Cerebellar cortex (tissue), 1 donor: ENCODE data around the gene KIAA0232.

Source experiments
- DNase-seq: peaks from one replicate; pipeline ENCODE4 v3.0.0-alpha.2; 2015; ENCODE audit warnings: low spot score

The KIAA0232 gene

DNA sequence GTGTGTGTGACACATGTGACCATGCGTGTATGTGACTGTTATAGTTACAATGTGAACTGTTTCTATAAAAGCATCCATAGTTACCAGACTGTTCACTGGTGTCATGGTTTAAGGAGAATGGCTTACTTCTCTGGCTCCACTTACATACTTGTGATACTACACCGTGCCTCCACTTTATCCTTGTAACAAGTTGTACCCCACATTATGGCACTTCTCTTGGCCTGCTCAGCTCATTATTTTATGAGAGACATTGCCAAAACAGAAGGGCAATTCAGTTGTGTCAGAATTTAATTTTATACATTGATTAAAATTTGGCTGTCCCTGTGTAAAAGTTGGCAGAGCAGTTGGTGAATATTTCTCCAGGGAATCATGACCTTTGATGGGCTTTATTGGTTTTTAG is 64.7 kb downstream of the KIAA0232 start:
- no peak for DNase-seq

DNA sequence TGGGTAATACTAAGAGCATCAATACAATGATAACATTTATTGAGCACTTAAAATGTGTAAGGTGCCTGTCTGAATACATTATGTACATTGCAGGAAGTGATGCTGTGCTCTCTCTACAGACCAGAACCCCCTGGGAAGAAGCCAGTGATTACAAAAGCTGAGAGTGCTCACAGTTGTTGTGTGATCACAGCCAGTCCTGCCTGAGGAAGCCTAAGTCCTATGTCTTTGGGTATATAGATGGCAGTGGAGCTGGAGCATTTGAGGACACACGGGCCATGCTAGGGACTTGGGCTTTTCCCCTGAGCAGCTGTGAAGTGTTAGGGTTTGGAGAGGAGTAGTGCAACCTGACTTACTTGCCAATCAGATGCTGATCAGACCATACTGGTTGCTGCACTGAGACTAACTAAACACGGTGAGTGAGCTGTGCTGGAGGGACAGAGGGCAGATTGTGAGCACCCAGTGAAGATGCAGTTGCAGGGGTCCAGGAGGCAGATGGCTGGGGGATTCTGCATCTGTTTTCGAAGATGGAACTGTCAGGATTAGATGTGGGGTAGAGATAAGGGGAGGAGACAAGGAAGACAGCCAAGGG is 66.3 kb downstream of the KIAA0232 start:
- DNase-seq: no peak

DNA sequence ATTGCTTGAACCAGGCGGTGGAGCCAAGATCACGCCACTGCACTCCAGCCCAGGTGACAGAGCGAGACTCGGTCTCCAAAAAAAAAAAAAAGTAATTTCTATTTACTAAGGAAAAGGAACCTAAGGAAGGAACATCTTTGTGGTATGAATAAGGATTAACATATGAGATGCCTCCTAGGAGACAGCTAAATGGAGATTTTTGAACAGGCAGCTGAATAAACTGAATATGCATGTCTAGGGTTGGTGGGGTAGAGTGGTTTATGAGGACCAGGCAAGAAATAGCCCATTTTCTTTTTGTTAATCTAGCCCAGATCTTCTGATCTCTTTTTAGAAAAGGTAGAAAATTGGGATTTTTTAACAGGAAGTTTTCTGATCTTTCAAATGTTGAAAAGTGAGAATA is 67.2 kb downstream of the KIAA0232 start:
- DNase-seq: no peak

DNA sequence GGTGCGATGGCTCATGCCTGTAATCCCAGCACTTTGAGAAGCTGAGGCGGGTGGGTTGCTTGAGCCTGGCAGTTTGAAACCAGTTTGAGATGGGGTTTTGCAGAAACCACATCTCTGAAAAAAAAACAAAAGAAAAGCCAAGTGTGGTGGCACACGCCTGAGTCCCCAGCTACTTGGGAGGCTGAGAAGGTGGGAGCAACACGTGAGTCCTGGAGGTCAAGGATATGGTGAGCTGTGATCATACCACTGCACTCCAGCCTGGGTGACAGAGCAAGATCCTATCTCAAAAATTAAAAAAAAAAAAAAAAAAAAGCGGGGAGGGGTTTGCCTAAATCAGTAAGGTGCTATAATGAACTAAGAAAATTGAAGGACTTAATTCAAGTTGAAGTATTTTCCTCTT is 68.9 kb downstream of the KIAA0232 start:
- no peak for DNase-seq

DNA sequence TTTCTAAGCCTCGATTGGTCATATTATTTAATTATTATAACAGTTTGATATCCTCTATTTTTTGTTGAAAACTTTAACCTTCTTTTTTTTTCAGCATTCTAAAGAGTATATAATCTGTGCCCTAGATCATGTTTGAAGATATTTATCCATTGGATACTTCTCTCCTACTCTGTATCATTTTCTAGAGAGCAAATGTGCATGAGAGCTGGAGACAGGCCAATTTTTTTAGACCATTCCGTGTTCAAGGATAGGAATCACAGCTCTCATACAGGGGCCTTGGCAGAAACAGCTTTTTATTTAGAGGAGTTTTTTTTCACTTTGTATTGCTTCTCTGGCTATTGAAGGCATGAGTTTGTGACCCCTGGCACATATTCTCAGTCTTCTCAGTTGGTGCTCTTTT is 69.4 kb downstream of the KIAA0232 start:
- no peak for DNase-seq

DNA sequence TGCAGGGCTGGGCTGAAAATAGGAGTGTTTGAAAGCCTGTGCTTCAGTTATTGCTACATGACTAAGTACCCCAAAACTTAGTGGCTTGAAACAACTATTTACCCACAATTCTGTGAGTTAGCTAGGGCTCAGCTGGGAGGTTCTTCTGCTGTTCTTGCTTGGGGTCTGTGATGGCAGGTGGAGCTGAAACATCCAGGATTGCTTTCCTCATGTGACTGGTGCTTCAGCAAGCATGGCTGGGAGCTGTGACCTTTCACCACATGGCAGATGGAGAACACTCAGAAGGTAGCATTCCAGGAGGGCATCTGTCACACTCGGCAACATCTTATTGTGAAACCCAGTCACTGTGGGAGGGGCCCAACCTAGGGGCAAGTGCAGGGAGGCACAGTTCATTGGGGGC is 70.1 kb downstream of the KIAA0232 start:
- no peak for DNase-seq

DNA sequence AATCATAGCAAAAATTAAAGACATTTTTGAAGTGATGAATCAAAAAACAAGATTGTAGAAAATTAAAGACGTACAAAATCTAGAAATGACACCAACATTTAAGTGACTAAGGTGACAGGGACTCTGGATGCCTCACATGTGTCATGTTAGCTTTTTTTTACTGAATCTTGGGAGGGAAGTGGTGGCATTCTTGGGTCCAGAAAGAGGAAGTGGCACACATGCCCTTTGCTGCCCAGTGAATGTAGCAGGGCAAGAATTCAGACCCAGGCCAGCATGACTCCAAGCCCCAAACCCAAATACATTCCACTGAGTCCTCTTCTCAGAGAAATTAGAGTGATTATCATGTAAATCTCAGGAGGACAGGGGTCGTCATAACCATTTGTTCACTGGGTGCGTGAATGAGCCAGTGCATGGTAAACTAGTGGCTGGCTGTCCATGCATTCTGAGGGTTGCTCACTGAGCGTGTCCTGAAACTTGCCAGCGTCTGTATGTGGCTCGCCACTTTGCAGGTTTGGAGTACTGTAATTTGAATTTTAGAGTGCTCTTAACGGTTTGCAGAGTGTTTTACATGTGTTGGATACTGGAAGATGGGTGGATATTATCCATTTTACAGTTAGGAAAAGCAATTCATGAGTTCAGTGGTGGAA is 71.7 kb downstream of the KIAA0232 start:
- no peak for DNase-seq

DNA sequence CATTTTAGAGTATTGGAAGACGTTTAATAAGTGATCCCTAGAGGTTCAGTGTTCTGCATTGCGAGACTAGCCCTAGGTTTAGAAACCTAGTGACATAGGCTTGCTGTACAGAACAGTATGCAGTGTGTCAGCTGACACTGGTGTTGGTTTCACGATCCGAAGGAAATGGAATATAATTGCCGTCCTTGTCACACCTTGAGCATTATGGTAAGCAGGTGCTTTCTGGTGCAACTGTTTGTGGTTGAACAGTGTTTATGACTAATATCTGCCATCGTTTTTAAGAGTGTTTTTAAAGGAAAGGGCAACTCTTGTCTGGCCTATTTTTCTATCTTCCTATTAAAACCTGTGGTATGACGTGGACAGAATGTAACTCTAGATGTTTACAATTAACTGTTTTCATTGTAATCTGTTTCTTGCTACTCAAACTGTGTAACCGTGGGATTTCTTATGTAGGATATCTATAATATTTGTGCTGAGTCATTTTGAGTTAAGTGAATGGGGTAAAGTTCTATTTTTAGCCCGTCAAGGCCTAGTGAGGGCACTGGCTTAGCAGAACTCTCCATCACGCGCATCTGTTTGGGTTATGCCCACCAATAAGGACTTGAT is 73.3 kb downstream of the KIAA0232 start:
- no peak for DNase-seq

DNA sequence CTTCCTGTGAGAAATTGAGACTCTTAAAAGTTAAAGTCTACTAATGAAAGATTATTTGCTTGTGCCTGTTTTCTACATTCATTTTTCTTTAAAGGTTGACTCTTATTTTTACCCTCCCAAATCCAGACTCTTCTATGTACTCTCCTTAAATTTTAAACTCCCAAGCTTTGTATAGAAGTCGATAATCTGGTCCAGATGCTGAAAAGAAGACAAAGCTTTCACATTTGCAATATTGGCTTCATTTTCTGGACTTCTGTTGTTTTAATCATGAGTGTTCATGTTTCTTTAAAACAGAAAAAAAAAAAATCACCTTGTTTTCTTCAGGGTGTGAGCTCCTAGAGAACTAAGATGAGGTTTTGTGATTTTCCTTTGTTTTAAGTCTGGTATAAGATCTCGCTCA is 73.9 kb downstream of the KIAA0232 start:
- DNase-seq: no peak

DNA sequence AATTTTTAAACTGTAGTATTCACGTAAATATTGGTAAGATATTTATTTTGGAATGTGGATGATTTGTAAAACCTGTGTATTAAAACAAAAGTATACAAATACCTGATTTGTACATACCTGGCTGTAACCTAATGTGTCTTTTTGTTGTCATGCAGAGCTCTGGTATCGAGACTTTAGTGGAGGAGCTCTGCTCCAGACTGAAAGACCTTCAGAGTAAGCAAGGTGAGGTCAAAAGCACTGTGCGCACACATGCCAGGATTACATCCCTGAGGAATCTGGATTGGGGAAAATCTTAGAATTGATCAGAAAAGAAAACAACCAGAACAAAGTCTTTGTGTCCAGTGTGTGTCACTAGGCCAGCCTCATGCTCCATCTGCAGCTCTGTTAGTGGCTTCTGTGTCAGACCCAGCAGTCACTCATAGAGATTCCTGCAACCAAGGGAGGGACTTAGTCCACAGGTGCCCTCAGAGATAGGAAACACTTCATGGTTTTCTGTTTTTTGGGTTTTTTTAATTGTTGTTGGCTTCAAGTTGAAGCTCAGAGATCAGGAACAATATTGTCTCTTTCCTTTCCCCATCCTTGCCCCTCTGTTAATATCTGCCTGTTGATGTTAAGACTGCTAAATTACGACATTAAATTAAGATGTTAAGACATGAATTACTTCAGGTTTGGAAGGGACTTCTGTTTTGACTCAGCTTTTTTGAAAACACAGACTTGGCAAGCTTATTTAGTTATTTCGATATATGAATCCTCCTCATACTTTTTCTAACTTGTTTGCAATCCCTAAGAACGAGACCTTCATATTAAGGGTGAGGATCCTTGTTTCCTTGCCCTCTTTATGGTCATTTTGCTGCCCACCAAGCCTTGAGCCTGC is 74.7 kb downstream of the KIAA0232 start:
- DNase-seq: no peak

DNA sequence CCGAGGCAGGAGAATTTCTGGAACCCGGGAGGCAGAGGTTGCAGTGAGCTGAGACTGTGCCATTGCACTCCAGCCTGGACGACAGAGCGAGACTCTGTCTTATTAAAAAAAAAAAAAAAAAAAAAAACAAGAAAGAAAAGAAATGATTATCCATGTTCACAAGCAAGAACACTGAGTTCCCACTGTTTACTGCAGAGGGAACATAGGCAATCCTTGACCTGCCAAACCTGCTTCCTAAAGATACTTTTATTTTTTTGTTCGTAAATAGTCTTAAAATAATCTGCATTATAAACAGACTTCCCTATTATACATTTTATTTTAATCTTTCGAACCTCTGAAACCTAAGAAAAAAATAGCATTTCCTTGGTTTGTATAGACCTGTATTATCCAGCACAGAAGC is 76.5 kb downstream of the KIAA0232 start:
- DNase-seq: no peak

DNA sequence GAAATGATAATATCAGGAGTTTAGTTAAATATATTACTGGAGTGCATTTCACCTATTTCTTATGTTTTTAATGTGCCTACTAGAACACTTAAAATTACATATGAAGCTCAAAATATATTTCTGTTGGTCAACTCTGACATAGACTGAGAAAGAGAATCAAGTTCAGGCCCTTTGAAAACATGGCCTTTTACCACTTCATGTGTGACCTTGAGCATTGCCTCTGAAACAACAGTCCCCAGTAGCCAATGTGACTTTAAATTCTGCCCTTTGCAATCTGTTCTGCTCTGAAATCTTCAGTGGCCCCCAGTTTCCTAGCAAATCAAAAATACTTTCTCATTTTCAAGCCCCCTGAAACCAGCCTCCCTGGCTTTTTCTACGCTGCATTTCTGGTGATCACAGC is 77.0 kb downstream of the KIAA0232 start:
- no peak for DNase-seq

DNA sequence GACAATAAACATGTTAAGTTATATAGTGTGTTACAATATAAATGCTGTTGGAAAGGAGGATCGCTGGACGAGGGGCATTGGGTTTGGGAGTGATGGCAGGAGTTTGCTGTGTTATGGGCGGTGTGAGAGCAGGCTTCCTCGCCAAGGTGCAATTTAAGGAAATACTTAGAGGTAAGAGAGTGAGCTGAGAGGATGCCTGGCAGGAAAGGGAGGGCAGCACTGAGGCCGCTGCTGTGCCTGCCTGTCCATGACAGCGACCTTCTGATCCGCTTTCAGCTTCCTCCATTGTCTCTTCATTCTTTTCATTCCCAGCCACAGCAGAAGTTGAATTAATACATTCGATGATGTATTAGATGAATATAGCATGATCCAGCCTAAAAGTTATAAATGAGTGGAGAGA is 85.9 kb downstream of the KIAA0232 start:
- no peak for DNase-seq

DNA sequence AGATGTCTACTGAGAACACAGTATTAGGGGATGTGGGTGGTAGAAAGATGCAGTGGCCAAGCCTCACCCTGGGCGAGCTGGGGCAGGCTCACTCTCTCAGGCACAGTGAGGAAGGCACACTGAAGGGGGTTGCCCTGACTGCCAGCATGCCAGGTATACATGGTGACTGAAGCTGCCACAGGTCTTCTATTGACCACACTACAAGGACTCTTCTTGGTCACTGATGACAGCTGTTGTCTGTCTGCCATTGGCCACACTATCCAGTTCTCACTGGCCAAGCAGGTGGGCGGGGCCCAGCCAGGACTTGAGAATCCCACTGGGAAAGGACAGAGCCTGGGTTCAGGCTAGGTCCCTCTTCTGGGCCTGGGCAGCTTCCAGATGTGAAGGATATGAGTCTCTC is 87.4 kb downstream of the KIAA0232 start:
- DNase-seq: no peak

DNA sequence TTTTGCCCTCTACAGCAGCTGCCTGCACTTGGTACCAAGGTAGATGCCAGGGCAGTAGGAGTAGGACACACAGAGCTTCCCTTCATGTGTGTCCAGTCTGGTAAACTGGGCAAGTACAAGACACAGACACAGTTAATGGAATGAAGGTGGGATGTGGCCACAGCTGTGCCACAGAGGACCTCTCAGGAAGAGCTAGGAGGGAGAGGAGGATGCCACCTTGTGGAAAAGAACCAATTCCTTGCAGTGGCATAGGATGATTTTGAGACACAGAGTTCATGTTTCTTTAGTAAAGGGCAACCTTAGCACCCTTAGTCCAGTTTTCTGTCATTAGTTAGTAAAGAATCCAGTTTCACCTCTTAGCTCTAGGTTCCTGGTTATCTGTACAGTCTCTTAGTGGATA is 90.8 kb downstream of the KIAA0232 start:
- DNase-seq: no peak

DNA sequence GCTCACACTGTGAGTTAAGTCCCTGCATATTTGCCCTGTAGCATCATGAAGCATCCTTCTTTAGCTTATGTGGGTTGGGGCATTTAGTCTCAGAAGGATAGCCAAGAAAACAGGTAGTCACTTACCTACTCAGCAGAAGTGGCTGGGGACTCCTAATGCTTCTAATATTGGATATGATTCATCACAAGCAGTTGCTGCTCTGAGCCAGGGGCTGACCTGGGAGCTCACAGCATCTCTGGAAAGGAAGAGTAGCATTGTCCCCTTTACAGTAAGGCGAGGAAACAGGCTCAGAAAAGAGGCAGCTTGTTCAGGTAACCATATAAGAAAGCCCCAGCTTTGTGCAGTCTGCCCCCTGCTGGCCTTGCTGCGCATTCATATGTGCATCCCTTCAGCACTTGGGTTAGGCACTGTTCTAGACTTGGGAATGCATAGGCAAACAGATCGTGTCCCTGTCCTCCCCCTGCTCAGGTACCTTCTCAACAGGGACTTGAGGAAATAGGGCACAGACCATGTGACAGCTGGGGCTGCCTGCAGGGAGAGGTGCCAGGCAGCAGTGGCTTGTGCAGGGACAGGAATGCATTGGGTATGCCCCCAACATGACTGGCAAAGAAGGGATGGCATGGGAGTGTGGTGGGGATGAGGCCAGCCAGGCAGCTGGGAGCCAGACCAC is 91.4 kb downstream of the KIAA0232 start:
- DNase-seq: peak; percentile 74

DNA sequence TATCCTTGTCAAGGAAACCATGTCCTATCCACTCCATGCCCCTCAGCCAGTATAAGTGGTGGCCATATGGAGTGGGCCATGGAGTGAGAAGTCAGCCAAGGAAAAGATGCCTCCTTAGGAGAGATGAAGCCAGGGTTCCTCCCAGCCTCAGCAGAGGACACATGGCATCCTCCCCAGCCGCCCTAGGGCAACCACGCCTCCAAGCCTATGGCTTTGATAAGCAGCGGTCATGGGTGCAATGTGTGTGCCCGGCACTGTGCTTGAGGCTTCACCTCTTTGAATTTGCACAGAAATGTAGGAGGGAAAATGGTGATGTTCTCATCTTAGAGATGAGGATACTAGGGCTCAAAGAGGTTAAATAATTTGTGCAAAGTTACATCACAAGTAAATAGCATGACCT is 92.5 kb downstream of the KIAA0232 start:
- no peak for DNase-seq

DNA sequence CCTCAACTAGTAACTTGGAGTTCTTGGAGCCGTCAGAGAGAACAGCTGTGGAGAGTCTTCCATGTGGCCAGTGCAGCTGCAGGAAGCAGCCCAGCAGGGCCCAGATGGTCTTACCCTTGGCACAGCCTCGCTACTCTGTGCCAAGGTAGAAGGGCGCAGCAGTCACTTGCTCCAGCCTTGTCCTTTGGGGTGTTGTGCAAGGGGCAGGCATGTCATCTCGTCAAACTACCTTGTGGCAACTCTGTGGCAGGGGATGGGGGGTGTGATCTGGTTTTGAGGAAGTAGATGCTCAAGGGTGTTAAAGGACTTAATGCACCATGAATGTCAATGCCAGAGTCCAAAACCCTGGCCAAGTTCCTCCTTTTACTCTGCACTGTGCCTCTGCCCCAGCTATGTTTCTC is 92.9 kb downstream of the KIAA0232 start:
- DNase-seq: no peak

DNA sequence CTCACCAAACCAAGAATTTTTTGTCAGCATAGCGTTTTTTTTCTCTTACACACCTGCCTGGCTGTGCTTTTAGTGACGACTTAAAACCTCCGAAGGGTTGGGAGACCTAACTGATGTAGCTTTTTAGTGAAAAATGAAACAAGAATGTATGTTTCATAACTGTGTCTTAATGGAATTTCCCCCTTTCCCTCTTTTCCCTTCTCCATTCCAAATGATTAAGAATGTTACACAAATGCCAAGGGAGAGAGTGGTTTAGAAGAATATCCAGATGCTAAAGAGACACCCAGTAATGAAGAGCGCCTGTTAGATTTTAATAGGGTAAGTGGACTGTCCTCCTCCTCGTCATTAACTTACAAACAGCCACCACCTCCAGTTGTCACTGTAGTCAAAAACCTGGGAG is 93.9 kb downstream of the KIAA0232 start:
- DNase-seq: no peak

DNA sequence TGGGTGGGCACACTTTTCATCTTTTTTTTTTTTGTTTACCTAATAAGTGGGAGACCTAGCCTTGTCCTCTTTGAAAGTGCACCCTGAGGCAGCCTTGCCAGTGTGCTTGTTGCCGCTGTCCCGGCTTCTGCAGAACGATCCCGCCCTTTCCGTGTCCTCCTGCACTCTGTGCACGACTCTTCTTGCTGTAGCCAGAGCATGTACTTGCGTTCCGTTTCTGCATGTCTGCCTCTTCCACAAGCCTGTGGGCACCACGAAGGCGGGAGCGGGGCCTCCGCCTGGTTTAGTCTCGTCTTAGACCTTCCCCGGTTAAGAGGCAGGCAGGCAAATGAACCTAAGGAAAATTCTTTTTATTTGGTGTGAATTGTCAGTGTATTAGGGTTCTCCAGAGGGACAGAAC is 94.5 kb downstream of the KIAA0232 start:
- no peak for DNase-seq

DNA sequence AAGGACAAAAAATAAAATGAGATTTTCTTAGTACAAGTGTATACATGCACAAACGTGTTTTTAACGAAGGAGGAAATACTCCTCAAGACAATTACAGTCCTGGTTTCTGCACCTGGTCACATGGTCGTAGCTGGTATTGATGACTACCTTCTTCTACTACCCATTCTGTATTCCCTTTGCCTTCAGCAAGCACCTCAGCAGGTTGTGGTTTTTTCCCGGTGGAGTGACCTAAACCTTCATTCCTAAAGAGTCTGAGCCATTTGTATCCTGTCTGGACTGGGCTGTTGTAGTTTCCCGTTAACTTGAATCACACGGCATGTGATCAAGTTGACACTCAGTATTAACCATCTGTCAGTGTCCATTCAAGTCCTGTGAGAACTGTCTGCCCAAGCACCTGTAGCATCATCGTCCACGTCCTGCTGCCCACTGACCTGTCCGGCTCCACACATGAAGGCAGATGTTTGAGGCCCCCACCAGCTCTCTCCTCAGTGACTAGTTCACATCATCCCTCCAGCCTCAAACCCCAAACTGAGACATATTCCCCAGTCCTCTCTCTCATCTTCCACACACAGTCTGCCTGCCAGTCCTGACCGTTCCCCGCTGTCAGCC is 96.0 kb downstream of the KIAA0232 start:
- DNase-seq: no peak

DNA sequence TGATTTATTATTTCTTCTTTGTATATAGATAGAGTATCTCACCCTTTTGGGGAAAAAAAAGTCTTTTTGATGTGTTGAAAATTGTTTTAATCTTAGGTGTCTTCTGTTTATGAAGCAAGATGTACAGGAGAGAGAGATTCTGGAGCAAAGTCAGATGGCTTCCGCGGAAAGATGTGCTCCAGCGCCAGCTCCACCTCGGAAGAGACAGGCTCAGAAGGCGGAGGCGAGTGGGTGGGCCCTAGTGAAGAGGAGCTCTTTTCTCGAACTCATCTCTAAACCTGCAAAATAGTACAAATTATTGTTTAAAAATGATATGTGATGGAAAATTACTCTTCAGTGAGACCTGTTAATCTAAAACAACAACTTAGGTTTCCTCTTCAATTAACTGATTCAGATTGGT is 98.2 kb downstream of the KIAA0232 start:
- DNase-seq: no peak
